B cell (primary cell): ENCODE data around the gene ZDHHC1. TPM values are rescaled to one million over a fixed set of nuclear protein-coding genes. Genes with fewer than 3 reads are reported as not detected.

Experiments
- ATAC-seq: fragments of 200-7000 bp; cut with Tn5 transposase; one replicate; pipeline ENCODE4 v1.10.0; 2021; ENCODE audit warnings: low read depth, mild to moderate bottlenecking, moderate number of reproducible peaks, moderate library complexity
- CTCF ChIA-PET: fragments of 350-600 bp; sonication (Branson Sonifier 250); formaldehyde crosslinking; loops from one replicate; lab custom pipeline; 2021; ENCODE audit warnings: antibody characterized with exemption, inconsistent platforms; lab: Charles Lee
- POLR2A ChIA-PET: fragments of 350-600 bp; sonication (Branson Sonifier 250); formaldehyde crosslinking; loops from one replicate; lab custom pipeline; 2021; ENCODE audit warnings: antibody characterized with exemption; lab: Charles Lee
- DNase-seq: peaks from one replicate; pipeline ENCODE4 v3.0.0; 2013
- H2AFZ ChIP-seq: 2 replicates; pipeline ENCODE4 v1.6.1; 2012; ENCODE audit warnings: mild to moderate bottlenecking, low read depth, low read length; ENCODE audit not compliant: insufficient read depth, poor library complexity, severe bottlenecking
- H3K27ac ChIP-seq, 2 donors: 1 replicate in 1 of 2; 2 replicates in 1 of 2; pipeline ENCODE4 v1.5.1; 2012 to 2013; ENCODE audit warnings: low read length in 2 of 2, mild to moderate bottlenecking in 2 of 2, moderate library complexity in 1 of 2
- H3K27me3 ChIP-seq, 4 experiments: fragments of 200-600 bp in 1 of 4; sonication (generic) in 1 of 4; replicated peaks in 1 of 4; 1 replicate in 2 of 4; 2 replicates in 2 of 4; pipeline versions ENCODE4 v1.6.1 to v1.7.0; 2013 to 2016; ENCODE audit warnings: low read length in 3 of 4, mild to moderate bottlenecking in 2 of 4, mixed read lengths in 1 of 4, moderate library complexity in 1 of 4; ENCODE audit not compliant: insufficient read depth in 4 of 4, control insufficient read depth in 3 of 4; ENCODE audit errors: control extremely low read depth in 1 of 4
- H3K36me3 ChIP-seq, 2 experiments: replicated peaks in 1 of 2; 1 replicate in 1 of 2; 2 replicates in 1 of 2; pipeline versions ENCODE4 v1.6.1 to v1.7.1; 2013; ENCODE audit warnings: low read length in 1 of 2; ENCODE audit not compliant: insufficient read depth in 2 of 2, control insufficient read depth in 1 of 2; ENCODE audit errors: control extremely low read depth in 1 of 2, extremely low read depth in 1 of 2
- H3K4me1 ChIP-seq, 2 donors: fragments of 200-600 bp in 1 of 2; sonication (generic) in 1 of 2; 1 replicate in 1 of 2; 2 replicates in 1 of 2; pipeline versions ENCODE4 v1.5.1 to v1.6.1; 2013 to 2017; ENCODE audit warnings: low read length in 2 of 2; ENCODE audit not compliant: control insufficient read depth in 2 of 2, insufficient read depth in 2 of 2
- H3K4me2 ChIP-seq: replicated peaks from 2 replicates; pipeline ENCODE3; 2012; ENCODE audit warnings: mild to moderate bottlenecking, low read depth, low read length; ENCODE audit not compliant: poor library complexity, severe bottlenecking
- H3K4me3 ChIP-seq, 5 experiments: fragments of 200-600 bp in 1 of 5; sonication (generic) in 1 of 5; 1 replicate in 3 of 5; 2 replicates in 2 of 5; pipeline versions ENCODE4 v1.5.1 to v1.7.0; 2011 to 2016; ENCODE audit warnings: low read length in 4 of 5, mild to moderate bottlenecking in 4 of 5, low read depth in 2 of 5, control low read depth in 1 of 5, moderate library complexity in 1 of 5; ENCODE audit not compliant: insufficient read depth in 1 of 5; ENCODE audit errors: control extremely low read depth in 1 of 5, extremely low read depth in 1 of 5
- H3K79me2 ChIP-seq: fragments of 200-600 bp; sonication (generic); one replicate; pipeline ENCODE4 v1.6.0; 2016; ENCODE audit warnings: low read length; ENCODE audit not compliant: control insufficient read depth, insufficient read depth
- H3K9ac ChIP-seq: fragments of 200-600 bp; sonication (generic); 2 replicates; pipeline ENCODE4 v1.6.1; 2017; ENCODE audit warnings: mild to moderate bottlenecking, low read length, moderate library complexity
- H3K9me3 ChIP-seq, 3 donors: one replicate each; pipeline versions ENCODE4 v1.6.1 to v1.7.1; 2013; ENCODE audit warnings: low read length in 2 of 3; ENCODE audit not compliant: control insufficient read depth in 2 of 3, insufficient read depth in 1 of 3; ENCODE audit errors: control extremely low read depth in 1 of 3
- H4K20me1 ChIP-seq: 2 replicates; pipeline ENCODE4 v1.6.0; 2012; ENCODE audit warnings: mild to moderate bottlenecking, low read length; ENCODE audit not compliant: insufficient read depth, control insufficient read depth, poor library complexity, severe bottlenecking
- H3K27ac Mint-ChIP-seq: one replicate; pipeline ENCODE4 v1.8.0; 2021; ENCODE audit warnings: mixed read lengths
- H3K27me3 Mint-ChIP-seq: one replicate; pipeline ENCODE4 v1.8.0; 2021; ENCODE audit warnings: mixed read lengths
- H3K4me1 Mint-ChIP-seq: one replicate; pipeline ENCODE4 v1.8.0; 2021; ENCODE audit warnings: mixed read lengths
- H3K4me3 Mint-ChIP-seq: one replicate; pipeline ENCODE4 v1.8.0; 2021; ENCODE audit warnings: mixed read lengths
- H3K9me3 Mint-ChIP-seq: one replicate; pipeline ENCODE4 v1.8.0; 2022; ENCODE audit warnings: mixed read lengths; ENCODE audit not compliant: insufficient read depth
- CTCF ChIP-seq: fragments of 200-600 bp; IDR thresholded peaks from one replicate; pipeline ENCODE4 v1.8.0; 2022; ENCODE audit warnings: antibody characterized with exemption, mild to moderate bottlenecking
- EZH2 ChIP-seq: IDR thresholded peaks from 2 replicates; pipeline ENCODE4 v1.6.1; 2012; ENCODE audit warnings: borderline replicate concordance, low read depth, mild to moderate bottlenecking, moderate library complexity, low read length; ENCODE audit not compliant: insufficient read depth, poor library complexity, severe bottlenecking
- WGBS: methylation state at CpG from one replicate; pipeline ENCODE4 v1.1.5; 2013; ENCODE audit warnings: missing lambda C conversion rate; ENCODE audit not compliant: insufficient coverage; 5-methylcytosine and 5-hydroxymethylcytosine counted together
- intact Hi-C: fragments of 100-400 bp; cut with micrococcal nuclease; formaldehyde crosslinking; loops from one replicate; pipeline ENCODE4 v1.10.0; 2022
- polyA plus RNA-seq: library from polyadenylated mRNA; depleted of rRNA; stranded (reverse); fragments of >200 nt; gene quantifications from 2 replicates; pipeline ENCODE4 v1.2.3, GENCODE V29; 2012
- total RNA-seq, 2 donors: library from RNA; stranded (reverse); fragments of 120-200 nt in 1 of 2; gene quantifications; 1 replicate in 1 of 2; 2 replicates in 1 of 2; pipeline versions ENCODE4 v1.2.3 to v1.2.4, GENCODE V29; 2013 to 2022

ZDHHC1 gene
- total and polyA plus RNA-seq, 2 donors (not counting 1 experiment from before 2014, with no cell fraction given) = 0.58 to 2.8 TPM

- H3K9ac ChIP-seq = no peak overlapping the region
- H3K4me3 ChIP-seq = no peak overlapping the region
- H3K9me3 ChIP-seq = peaks cover 0 to 18% (median 0%) of the 10 kb centered on the region in 3 donors
- no peak for DNase-seq
- no peak for ATAC-seq
- no peak overlapping the region for H2AFZ ChIP-seq
- H4K20me1 ChIP-seq = no peaks in the 10 kb centered on the region
- 93% methylated on average over 16 of the region's 18 CpGs for WGBS
- no peaks in the 10 kb centered on the region for H3K36me3 ChIP-seq
- CTCF ChIA-PET = no interaction called here
- H3K27ac Mint-ChIP-seq = no peak overlapping the region
- peaks cover 35 to 36% of the 10 kb centered on the region in 2 donors for H3K4me1 ChIP-seq
- no peaks in the 10 kb centered on the region for H3K9me3 Mint-ChIP-seq
- TF ChIP-seq EZH2 (no peak), CTCF (no peak)
- intact Hi-C loops = loop anchor here (10.0 kb wide), 1 partner anchor 48 kb away; no protein-coding TSS in a partner anchor
- no peak overlapping the region for H3K27ac ChIP-seq
- H3K27me3 Mint-ChIP-seq = peaks cover 36% of the 10 kb centered on the region
- H3K4me2 ChIP-seq = no peak overlapping the region
- peaks cover 26% of the 10 kb centered on the region for H3K4me1 Mint-ChIP-seq
- H3K4me3 Mint-ChIP-seq = peak overlapping the region; percentile 23
- H3K79me2 ChIP-seq = no peaks in the 10 kb centered on the region
- POLR2A ChIA-PET = no interaction called here
- peaks cover 0 to 42% (median 31%) of the 10 kb centered on the region in 4 experiments for H3K27me3 ChIP-seq
Observed at GRCh38 chr16:67392301-67393059, 23.8 kb downstream of the ZDHHC1 start.
